Measurements from ENCODE around the gene MSI2.

- no peak for TF ChIP-seq RBM15 (IDR thresholded peaks at IDR 0.05; ENCODE audit: insufficient read depth, low read length)
- TF ChIP-seq IRF1 (CRISPR knock-in tag; IDR thresholded peaks at IDR 0.05; ENCODE audit: borderline replicate concordance), result no peak
- no peak for TF ChIP-seq EP300 (IDR thresholded peaks at IDR 0.05; ENCODE audit: low read length)
Measured at GRCh38 chr17:57696050-57696449, 439.7 kb downstream of the MSI2 start.

All from K562 (cell line).